HG03378 (cell line): ENCODE results near the gene INSYN1.
"Not testable (repeated sequence)": the region's sequence is repeated elsewhere in the genome, so short reads cannot be mapped to it uniquely, and the experiment has no call there.

Experiments used
- ATAC-seq: cut with Tn5 transposase; IDR thresholded peaks from one replicate; pipeline ENCODE4 v1.9.1; 2021; ENCODE audit warnings: mild to moderate bottlenecking, moderate library complexity; ENCODE audit not compliant: unreplicated experiment

INSYN1 gene

GRCh38 chr15:73753250-73754130 is at the start of gene INSYN1:
TSS of gene INSYN1 (minus strand) at chr15:73753351. CDS start at chr15:73751130, 2,221 bp downstream.
- ATAC-seq = no peak

GRCh38 chr15:73802431-73803041 is 49.4 kb upstream of the INSYN1 start:
- ATAC-seq = no peak

GRCh38 chr15:73800662-73801345 is 47.7 kb upstream of the INSYN1 start:
- ATAC-seq = no peak

GRCh38 chr15:73799466-73799865 is 46.3 kb upstream of the INSYN1 start:
- no peak for ATAC-seq

- ATAC-seq = no peak
Measured at GRCh38 chr15:73797366-73798158, 44.4 kb upstream of the INSYN1 start.

GRCh38 chr15:73796331-73796831 is 43.2 kb upstream of the INSYN1 start:
- ATAC-seq = no peak

- no peak for ATAC-seq
Measured at GRCh38 chr15:73794443-73795133, 41.4 kb upstream of the INSYN1 start.

- not testable (repeated sequence) for ATAC-seq
Measured at GRCh38 chr15:73792899-73793541, 39.9 kb upstream of the INSYN1 start.

- no peak for ATAC-seq
Measured at GRCh38 chr15:73792415-73792814, 39.3 kb upstream of the INSYN1 start.

- ATAC-seq = no peak
Measured at GRCh38 chr15:73789521-73790240, 36.5 kb upstream of the INSYN1 start.

- ATAC-seq = no peak
Measured at GRCh38 chr15:73787621-73788020, 34.5 kb upstream of the INSYN1 start.

GRCh38 chr15:73786538-73786937 is 33.4 kb upstream of the INSYN1 start:
- no peak for ATAC-seq

- ATAC-seq = not testable (repeated sequence)
Measured at GRCh38 chr15:73785256-73786014, 32.3 kb upstream of the INSYN1 start.

- no peak for ATAC-seq
Measured at GRCh38 chr15:73784291-73784690, 31.1 kb upstream of the INSYN1 start.

GRCh38 chr15:73782344-73782959 is 29.3 kb upstream of the INSYN1 start:
- ATAC-seq = no peak

- ATAC-seq = no peak
Measured at GRCh38 chr15:73781038-73781925, 28.1 kb upstream of the INSYN1 start.

- no peak for ATAC-seq
Measured at GRCh38 chr15:73779974-73780373, 26.8 kb upstream of the INSYN1 start.
